Activated naive CD8-positive, alpha-beta T cell treated with anti-CD3 and anti-CD28 coated beads, Interleukin-2, amount 10 ng/mL, durations not matched to agents 7 days and 5 days (primary cell): Measurements from ENCODE around the gene ASIC4. TPM values are rescaled to one million over a fixed set of nuclear protein-coding genes. Genes with fewer than 3 reads are reported as not detected.

Source experiments
- ATAC-seq: fragments of 150-1000 bp; cut with Tn5 transposase; one replicate; pipeline ENCODE4 v1.10.0; 2021; ENCODE audit warnings: low read depth, moderate library complexity
- POLR2A ChIA-PET: fragments of 350-600 bp; sonication (Branson Sonifier 250); formaldehyde crosslinking; loops from one replicate; lab custom pipeline; 2021; ENCODE audit warnings: antibody characterized with exemption; lab: Charles Lee
- DNase-seq: peaks from one replicate; pipeline ENCODE4 v3.0.0; 2021
- H3K27ac Mint-ChIP-seq: one replicate; pipeline ENCODE4 v1.8.0; 2022; ENCODE audit warnings: mild to moderate bottlenecking, mixed read lengths
- H3K27me3 Mint-ChIP-seq: one replicate; pipeline ENCODE4 v1.8.0; 2022; ENCODE audit warnings: mild to moderate bottlenecking, moderate library complexity, mixed read lengths
- H3K36me3 Mint-ChIP-seq: one replicate; pipeline ENCODE4 v1.8.0; 2021; ENCODE audit warnings: mild to moderate bottlenecking, mixed read lengths
- H3K4me1 Mint-ChIP-seq: one replicate; pipeline ENCODE4 v1.8.0; 2021; ENCODE audit warnings: mixed read lengths
- H3K4me3 Mint-ChIP-seq: one replicate; pipeline ENCODE4 v1.8.0; 2022; ENCODE audit warnings: mild to moderate bottlenecking, moderate library complexity, mixed read lengths
- H3K9me3 Mint-ChIP-seq: one replicate; pipeline ENCODE4 v1.8.0; 2021; ENCODE audit warnings: mixed read lengths
- microRNA-seq: library from miRNA; unstranded; fragments of <30 nt; microRNA quantifications from one replicate; pipeline ENCODE4 v1.2.0, GENCODE V29; 2022
- total RNA-seq, 2 experiments: library from RNA; stranded (reverse); gene quantifications; one replicate each; pipeline ENCODE4 v1.2.3, GENCODE V29; 2021

ASIC4 gene
- total RNA-seq, 2 experiments from 2014 or later, result 0.08 to 0.09 TPM

GRCh38 chr2:219572237-219573001, 58.1 kb downstream of the ASIC4 start, which contains the start of gene INHA:
TSS of gene INHA (plus strand) at chr2:219572310. CDS start at chr2:219572375, 65 bp downstream.
- Mint-ChIP-seq H3K4me1 (no peaks in the 10 kb centered on the region), H3K4me3 (no peak within 1 kb of the TSS), H3K36me3 (no peaks in the 10 kb centered on the region), H3K27ac (no peak within 1 kb of the TSS), H3K9me3 (no peaks in the 10 kb centered on the region), H3K27me3 (peaks cover 49% of the 10 kb centered on the region)
- DNase-seq (no peak), ATAC-seq (no peak)
- POLR2A ChIA-PET, result interaction anchor here (0.6 kb wide), 1 partner anchor 84 kb away, joined by 4 read pairs; no protein-coding TSS in a partner anchor

- Mint-ChIP-seq H3K27me3 (peaks cover 49% of the 10 kb centered on the region), H3K4me3 (no peak overlapping the region)
Measured at GRCh38 chr2:219573166-219573565, 58.9 kb downstream of the ASIC4 start.

GRCh38 chr2:219574484-219575311, 60.4 kb downstream of the ASIC4 start:
- H3K4me1 Mint-ChIP-seq, result no peaks in the 10 kb centered on the region
- DNase-seq, result no peak
- H3K36me3 Mint-ChIP-seq, result no peaks in the 10 kb centered on the region
- peaks cover 38% of the 10 kb centered on the region for H3K27me3 Mint-ChIP-seq
- no peaks in the 10 kb centered on the region for H3K9me3 Mint-ChIP-seq
- no peak overlapping the region for H3K27ac Mint-ChIP-seq
- no peak for ATAC-seq
- POLR2A ChIA-PET, result no interaction called here
- no peak overlapping the region for H3K4me3 Mint-ChIP-seq

More at GRCh38 chr2:219573166-219573565, 58.9 kb downstream of the ASIC4 start:
- ATAC-seq (no peak), DNase-seq (no peak)
- Mint-ChIP-seq H3K36me3 (no peaks in the 10 kb centered on the region), H3K4me1 (no peaks in the 10 kb centered on the region), H3K27ac (no peak overlapping the region), H3K9me3 (no peaks in the 10 kb centered on the region)
- POLR2A ChIA-PET, result interaction anchor here (0.6 kb wide), 1 partner anchor 83 kb away, joined by 4 read pairs; no protein-coding TSS in a partner anchor

- ATAC-seq, result no peak
- Mint-ChIP-seq H3K4me3 (no peak overlapping the region), H3K27ac (no peak overlapping the region), H3K27me3 (peaks cover 32% of the 10 kb centered on the region), H3K4me1 (no peaks in the 10 kb centered on the region), H3K36me3 (no peaks in the 10 kb centered on the region), H3K9me3 (no peaks in the 10 kb centered on the region)
- POLR2A ChIA-PET, result no interaction called here
- DNase-seq, result no peak
Measured at GRCh38 chr2:219575566-219576504, 61.6 kb downstream of the ASIC4 start.

- H3K36me3 Mint-ChIP-seq, result no peaks in the 10 kb centered on the region
- H3K27me3 Mint-ChIP-seq, result peaks cover 28% of the 10 kb centered on the region
- DNase-seq, result no peak
- H3K27ac Mint-ChIP-seq, result no peak overlapping the region
- H3K4me3 Mint-ChIP-seq, result no peak overlapping the region
- no peaks in the 10 kb centered on the region for H3K4me1 Mint-ChIP-seq
- H3K9me3 Mint-ChIP-seq, result no peaks in the 10 kb centered on the region
- POLR2A ChIA-PET, result no interaction called here
- ATAC-seq, result no peak
Measured at GRCh38 chr2:219576505-219577388, 62.5 kb downstream of the ASIC4 start.

- Mint-ChIP-seq H3K27me3 (peaks cover 11% of the 10 kb centered on the region), H3K4me3 (no peak overlapping the region), H3K4me1 (no peaks in the 10 kb centered on the region), H3K36me3 (no peaks in the 10 kb centered on the region), H3K27ac (no peak overlapping the region), H3K9me3 (no peaks in the 10 kb centered on the region)
- ATAC-seq (no peak), DNase-seq (no peak)
- POLR2A ChIA-PET, result no interaction called here
Measured at GRCh38 chr2:219578811-219579613, 64.7 kb downstream of the ASIC4 start.

DNA sequence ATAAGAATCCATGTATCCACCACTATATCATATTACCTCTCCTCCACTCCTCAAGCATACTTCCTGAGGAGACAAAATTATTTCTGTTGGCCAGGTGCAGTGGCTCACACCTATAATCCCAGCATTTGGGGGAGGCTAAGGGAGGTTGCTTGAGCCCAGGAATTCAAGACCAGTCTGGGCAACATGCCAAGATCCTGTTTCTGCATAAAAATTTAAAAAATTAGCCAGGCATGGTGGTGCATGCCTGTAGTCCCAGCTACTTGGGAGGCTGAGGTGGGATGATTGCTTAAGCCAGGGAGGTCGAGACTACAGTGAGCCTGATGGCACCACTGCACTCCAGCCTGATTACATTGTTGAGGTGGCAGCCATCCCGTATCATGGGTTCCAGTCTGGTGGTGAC, 67.1 kb downstream of the ASIC4 start:
- H3K27me3 Mint-ChIP-seq, result peaks cover 8% of the 10 kb centered on the region
- H3K4me3 Mint-ChIP-seq, result no peak overlapping the region
- POLR2A ChIA-PET, result no interaction called here
- H3K9me3 Mint-ChIP-seq, result no peaks in the 10 kb centered on the region
- H3K36me3 Mint-ChIP-seq, result no peaks in the 10 kb centered on the region
- H3K27ac Mint-ChIP-seq, result no peak overlapping the region
- no peaks in the 10 kb centered on the region for H3K4me1 Mint-ChIP-seq
- no peak for ATAC-seq
- no peak for DNase-seq

Small RNA genes within 50 kb of the gene (microRNA-seq; reads per million reads assigned to microRNA genes)
- 3.5 reads per million for gene MIR3132

Other genes with a start within 250 kb of the ASIC4 start
- gene DNAJB2, start 235.1 kb upstream of the ASIC4 start, total RNA-seq, result 10 to 100 TPM; 65.9 to 67.5 TPM
- gene PTPRN, start 205.1 kb upstream of the ASIC4 start, total RNA-seq, result not detected
- gene RESP18, start 181.7 kb upstream of the ASIC4 start, total RNA-seq, result not detected
- gene DNPEP, start 126.6 kb upstream of the ASIC4 start, total RNA-seq, result 10 to 100 TPM; 63.2 to 69.0 TPM
- gene DES, start 96.1 kb upstream of the ASIC4 start, total RNA-seq, result not detected
- gene SPEG, start 79.6 kb upstream of the ASIC4 start, total RNA-seq, result 10 to 100 TPM; 18.1 to 23.6 TPM
- gene GMPPA, start 15.6 kb upstream of the ASIC4 start, total RNA-seq, result 10 to 100 TPM; 31.3 to 32.6 TPM
- 1 to 10 TPM; 7.7 to 8.1 TPM for gene CHPF, start 29.3 kb downstream of the ASIC4 start, total RNA-seq
- 1 to 10 TPM in 1 of 2 experiments, under 1 TPM in 1; 0.85 to 1.1 TPM for gene TMEM198, start 29.5 kb downstream of the ASIC4 start, total RNA-seq
- not detected for gene OBSL1, start 57.1 kb downstream of the ASIC4 start, total RNA-seq
- gene INHA, start 57.8 kb downstream of the ASIC4 start, total RNA-seq, result not detected
- 10 to 100 TPM; 36.3 to 37.5 TPM for gene STK11IP, start 83.4 kb downstream of the ASIC4 start, total RNA-seq
- gene SLC4A3, start 113.1 kb downstream of the ASIC4 start, total RNA-seq, result not detected